Retinal pigment epithelial cell (primary cell): ENCODE data around the gene RAB11FIP4.

Source experiments
- DNase-seq: peaks from one replicate; pipeline ENCODE4 v3.0.0-alpha.2; 2010; ENCODE audit warnings: low read depth
- H3K4me3 ChIP-seq: 2 replicates; pipeline ENCODE4 v1.5.1; 2011; ENCODE audit warnings: mild to moderate bottlenecking, low read length, control low read depth, moderate library complexity
- CTCF ChIP-seq: conservative IDR thresholded peaks from 2 replicates; pipeline ENCODE4 v1.5.1; 2011; ENCODE audit warnings: low read depth, low read length, control low read depth, inconsistent platforms

Gene RAB11FIP4

GRCh38 chr17:31512796-31513195, 121.3 kb downstream of the RAB11FIP4 start:
- no peak for DNase-seq
- no peak for TF ChIP-seq CTCF

GRCh38 chr17:31513731-31514427, 122.4 kb downstream of the RAB11FIP4 start:
- TF ChIP-seq CTCF = no peak
- DNase-seq = no peak
- H3K4me3 ChIP-seq = no peak overlapping the region

More at GRCh38 chr17:31512796-31513195, 121.3 kb downstream of the RAB11FIP4 start:
- no peak overlapping the region for H3K4me3 ChIP-seq

GRCh38 chr17:31515267-31515666, 123.8 kb downstream of the RAB11FIP4 start:
- no peak for DNase-seq
- no peak for TF ChIP-seq CTCF
- no peak overlapping the region for H3K4me3 ChIP-seq

GRCh38 chr17:31517524-31517923, 126.0 kb downstream of the RAB11FIP4 start:
- no peak overlapping the region for H3K4me3 ChIP-seq
- DNase-seq = no peak
- peak; percentile 35 for TF ChIP-seq CTCF

GRCh38 chr17:31518478-31518877, 127.0 kb downstream of the RAB11FIP4 start:
- no peak overlapping the region for H3K4me3 ChIP-seq
- DNase-seq = no peak
- TF ChIP-seq CTCF = no peak

- no peak overlapping the region for H3K4me3 ChIP-seq
- no peak for TF ChIP-seq CTCF
- no peak for DNase-seq
Observed at GRCh38 chr17:31521632-31522283, 130.3 kb downstream of the RAB11FIP4 start.
